ENCODE data around the gene ABLIM1. TPM values are rescaled to one million over a fixed set of nuclear protein-coding genes. Genes with fewer than 3 reads are reported as not detected.

Gene ABLIM1
- total RNA-seq, 2 donors from 2014 or later: 58.7 to 154 TPM

GRCh38 chr10:114684822-114685209 lies 26.7 kb upstream of the ABLIM1 start:
- no peaks in the 10 kb centered on the region for H3K27me3 Mint-ChIP-seq
- no peak overlapping the region for H3K27ac Mint-ChIP-seq
- no peaks in the 10 kb centered on the region for H3K4me1 Mint-ChIP-seq
- H3K9me3 Mint-ChIP-seq: no peaks in the 10 kb centered on the region
- no peaks in the 10 kb centered on the region for H3K36me3 Mint-ChIP-seq (ENCODE audit: low read depth)
- ATAC-seq (replicated peaks): no peak
- no peak overlapping the region for H3K4me3 Mint-ChIP-seq

GRCh38 chr10:114684084-114684821 lies 26.2 kb upstream of the ABLIM1 start:
- Mint-ChIP-seq H3K9me3 (no peaks in the 10 kb centered on the region), H3K4me3 (no peak overlapping the region), H3K27ac (no peak overlapping the region), H3K27me3 (no peaks in the 10 kb centered on the region), H3K36me3 (ENCODE audit: low read depth) (no peaks in the 10 kb centered on the region), H3K4me1 (no peaks in the 10 kb centered on the region)
- ATAC-seq (replicated peaks): no peak

DNA sequence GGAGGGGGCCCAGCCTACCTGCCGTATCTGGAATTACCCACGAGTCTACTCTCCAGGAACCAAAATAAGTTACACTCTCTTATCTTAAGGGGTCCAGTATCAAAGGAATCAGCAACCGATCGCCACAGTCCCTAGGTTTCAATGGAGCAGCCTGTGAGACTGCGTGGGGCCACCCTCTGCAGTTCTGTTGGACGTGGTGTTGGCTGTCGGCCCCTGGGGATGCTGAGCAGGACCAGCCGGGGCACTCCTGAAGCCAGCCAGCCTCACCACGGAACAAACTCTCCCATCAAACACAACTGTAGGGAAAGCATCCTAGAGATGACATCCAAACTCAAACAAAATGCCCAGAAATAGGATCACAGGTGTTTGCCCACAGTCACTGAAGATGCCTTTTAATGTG lies 25.5 kb upstream of the ABLIM1 start:
- no peaks in the 10 kb centered on the region for H3K36me3 Mint-ChIP-seq (ENCODE audit: low read depth)
- peaks cover 3% of the 10 kb centered on the region for H3K27me3 Mint-ChIP-seq
- ATAC-seq (replicated peaks): no peak
- no peaks in the 10 kb centered on the region for H3K9me3 Mint-ChIP-seq
- H3K4me1 Mint-ChIP-seq: peaks cover 4% of the 10 kb centered on the region
- no peak overlapping the region for H3K27ac Mint-ChIP-seq
- H3K4me3 Mint-ChIP-seq: no peak overlapping the region

DNA sequence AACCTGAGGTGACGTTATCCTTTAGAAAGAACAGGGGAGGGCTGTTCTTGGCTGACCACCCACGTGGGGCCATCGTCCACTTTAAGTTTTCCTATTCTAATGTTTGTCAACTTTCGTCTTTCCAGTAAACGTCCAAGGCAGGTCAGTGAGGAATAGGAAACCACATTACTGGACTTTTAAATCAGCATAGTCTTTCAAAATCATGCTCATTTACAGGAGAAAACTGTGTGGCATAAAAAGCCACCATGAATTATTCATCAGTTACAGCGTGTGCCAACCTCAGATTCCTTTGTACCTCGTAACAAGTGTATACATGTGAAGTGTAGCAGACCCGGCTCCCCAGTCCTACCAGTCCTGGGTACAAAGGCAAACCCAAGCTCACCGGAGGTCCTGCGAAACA lies 25.1 kb upstream of the ABLIM1 start:
- H3K36me3 Mint-ChIP-seq (ENCODE audit: low read depth): no peaks in the 10 kb centered on the region
- H3K27me3 Mint-ChIP-seq: peaks cover 3% of the 10 kb centered on the region
- peaks cover 4% of the 10 kb centered on the region for H3K4me1 Mint-ChIP-seq
- ATAC-seq (replicated peaks): no peak
- no peak overlapping the region for H3K27ac Mint-ChIP-seq
- H3K9me3 Mint-ChIP-seq: no peaks in the 10 kb centered on the region
- H3K4me3 Mint-ChIP-seq: no peak overlapping the region

DNA sequence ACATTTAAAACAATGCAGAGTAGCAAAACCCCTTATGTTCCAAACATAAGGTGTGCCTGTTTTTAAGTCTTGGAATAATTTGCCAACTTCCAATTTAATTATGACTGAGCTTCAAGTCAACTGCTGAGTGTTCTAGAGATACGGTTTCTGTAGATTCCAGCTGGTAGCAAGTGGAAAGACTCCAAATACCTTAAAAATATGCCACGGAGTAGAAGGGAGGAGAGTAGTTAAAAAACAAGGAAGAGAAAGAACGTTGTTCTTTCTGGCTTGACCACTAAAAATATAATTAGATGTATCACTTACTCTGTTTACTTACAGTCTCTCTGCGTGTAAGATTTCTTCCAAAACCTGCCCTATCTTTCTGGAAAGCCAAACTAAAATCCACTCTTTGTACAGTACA lies 24.5 kb upstream of the ABLIM1 start:
- ATAC-seq (replicated peaks): no peak

GRCh38 chr10:114682121-114682520 lies 24.0 kb upstream of the ABLIM1 start:
- Mint-ChIP-seq H3K27ac (no peak overlapping the region), H3K27me3 (peaks cover 3% of the 10 kb centered on the region), H3K36me3 (ENCODE audit: low read depth) (no peaks in the 10 kb centered on the region), H3K4me1 (peaks cover 4% of the 10 kb centered on the region), H3K9me3 (no peaks in the 10 kb centered on the region), H3K4me3 (no peak overlapping the region)
- no peak for ATAC-seq (replicated peaks)

More for the DNA sequence above, 24.5 kb upstream of the ABLIM1 start:
- peaks cover 3% of the 10 kb centered on the region for H3K27me3 Mint-ChIP-seq
- no peaks in the 10 kb centered on the region for H3K9me3 Mint-ChIP-seq
- H3K27ac Mint-ChIP-seq: no peak overlapping the region
- H3K4me1 Mint-ChIP-seq: peaks cover 4% of the 10 kb centered on the region
- no peaks in the 10 kb centered on the region for H3K36me3 Mint-ChIP-seq (ENCODE audit: low read depth)
- H3K4me3 Mint-ChIP-seq: no peak overlapping the region

- Mint-ChIP-seq H3K36me3 (ENCODE audit: low read depth) (no peaks in the 10 kb centered on the region), H3K4me3 (no peak overlapping the region), H3K27ac (no peak overlapping the region), H3K4me1 (peaks cover 4% of the 10 kb centered on the region), H3K9me3 (no peaks in the 10 kb centered on the region), H3K27me3 (peaks cover 3% of the 10 kb centered on the region)
- no peak for ATAC-seq (replicated peaks)
Observed at GRCh38 chr10:114681542-114681941, 23.5 kb upstream of the ABLIM1 start.

DNA sequence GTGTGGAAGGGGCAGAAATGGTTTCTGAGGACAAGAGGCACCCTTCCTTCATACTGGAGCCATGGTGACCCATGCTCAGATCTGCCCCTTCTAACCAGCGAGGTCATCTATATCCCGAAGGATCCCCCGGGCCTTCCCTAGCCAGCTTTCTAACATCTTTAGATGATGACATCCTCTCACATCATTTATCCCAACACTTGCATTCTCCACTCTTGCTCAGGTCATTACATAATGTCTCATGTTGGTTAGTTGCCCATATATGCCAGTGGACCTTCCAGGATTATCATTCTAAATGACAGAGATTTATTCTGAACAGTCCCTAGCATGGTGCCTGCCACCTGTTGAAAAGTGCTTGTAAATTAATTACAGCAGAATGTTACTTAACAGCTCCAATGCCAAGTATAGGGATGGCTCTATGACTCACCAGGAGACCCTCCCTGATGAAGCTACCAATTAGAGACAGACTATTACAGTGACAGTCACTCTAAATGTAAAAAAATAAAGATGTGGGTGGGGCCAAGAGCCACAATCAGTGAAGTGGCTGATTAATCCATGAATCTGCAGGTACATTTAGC lies 22.6 kb upstream of the ABLIM1 start:
- Mint-ChIP-seq H3K27me3 (peaks cover 3% of the 10 kb centered on the region), H3K9me3 (no peaks in the 10 kb centered on the region), H3K27ac (no peak overlapping the region), H3K36me3 (ENCODE audit: low read depth) (no peaks in the 10 kb centered on the region), H3K4me3 (no peak overlapping the region), H3K4me1 (peaks cover 4% of the 10 kb centered on the region)
- ATAC-seq (replicated peaks): no peak

- Mint-ChIP-seq H3K9me3 (no peaks in the 10 kb centered on the region), H3K4me3 (no peak overlapping the region), H3K27me3 (peaks cover 3% of the 10 kb centered on the region), H3K4me1 (peaks cover 4% of the 10 kb centered on the region), H3K36me3 (ENCODE audit: low read depth) (no peaks in the 10 kb centered on the region), H3K27ac (no peak overlapping the region)
- no peak for ATAC-seq (replicated peaks)
Observed at GRCh38 chr10:114679552-114679951, 21.5 kb upstream of the ABLIM1 start.

GRCh38 chr10:114678820-114679219 lies 20.7 kb upstream of the ABLIM1 start:
- Mint-ChIP-seq H3K4me3 (no peak overlapping the region), H3K4me1 (peaks cover 4% of the 10 kb centered on the region), H3K27ac (no peak overlapping the region), H3K27me3 (peaks cover 3% of the 10 kb centered on the region), H3K36me3 (ENCODE audit: low read depth) (no peaks in the 10 kb centered on the region), H3K9me3 (no peaks in the 10 kb centered on the region)
- no peak for ATAC-seq (replicated peaks)

- no peaks in the 10 kb centered on the region for H3K36me3 Mint-ChIP-seq (ENCODE audit: low read depth)
- H3K27ac Mint-ChIP-seq: no peak overlapping the region
- no peaks in the 10 kb centered on the region for H3K9me3 Mint-ChIP-seq
- H3K4me1 Mint-ChIP-seq: peaks cover 4% of the 10 kb centered on the region
- ATAC-seq (replicated peaks): no peak
- no peak overlapping the region for H3K4me3 Mint-ChIP-seq
- H3K27me3 Mint-ChIP-seq: peaks cover 3% of the 10 kb centered on the region
Observed at GRCh38 chr10:114678336-114678735, 20.3 kb upstream of the ABLIM1 start.

DNA sequence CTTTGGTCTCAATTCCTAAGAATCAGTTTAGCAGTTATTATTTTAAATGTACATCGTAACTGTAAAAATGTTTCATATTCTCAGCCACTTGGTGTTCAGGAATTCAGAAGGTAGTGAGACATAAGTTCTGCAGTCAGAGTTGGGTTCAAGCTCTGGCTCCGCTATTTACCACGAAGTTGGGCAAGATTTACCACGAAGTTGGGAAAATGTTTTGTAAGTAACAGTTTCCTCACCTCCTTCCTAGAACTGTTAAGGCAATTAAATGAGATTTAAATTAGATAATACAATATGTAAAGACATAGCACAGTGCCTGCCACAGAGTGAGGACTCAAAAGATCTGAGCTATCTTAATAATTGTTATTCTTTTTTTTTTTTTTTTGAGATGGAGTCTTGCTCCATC lies 16.3 kb upstream of the ABLIM1 start:
- no peaks in the 10 kb centered on the region for H3K36me3 Mint-ChIP-seq (ENCODE audit: low read depth)
- H3K4me1 Mint-ChIP-seq: peaks cover 4% of the 10 kb centered on the region
- ATAC-seq (replicated peaks): no peak
- H3K27me3 Mint-ChIP-seq: peaks cover 3% of the 10 kb centered on the region
- no peak overlapping the region for H3K27ac Mint-ChIP-seq
- no peaks in the 10 kb centered on the region for H3K9me3 Mint-ChIP-seq
- no peak overlapping the region for H3K4me3 Mint-ChIP-seq

- Mint-ChIP-seq H3K4me1 (no peaks in the 10 kb centered on the region), H3K9me3 (no peaks in the 10 kb centered on the region), H3K27me3 (no peaks in the 10 kb centered on the region), H3K36me3 (ENCODE audit: low read depth) (no peaks in the 10 kb centered on the region), H3K4me3 (no peak overlapping the region), H3K27ac (no peak overlapping the region)
- ATAC-seq (replicated peaks): no peak
Observed at GRCh38 chr10:114669648-114670047, 11.6 kb upstream of the ABLIM1 start.

DNA sequence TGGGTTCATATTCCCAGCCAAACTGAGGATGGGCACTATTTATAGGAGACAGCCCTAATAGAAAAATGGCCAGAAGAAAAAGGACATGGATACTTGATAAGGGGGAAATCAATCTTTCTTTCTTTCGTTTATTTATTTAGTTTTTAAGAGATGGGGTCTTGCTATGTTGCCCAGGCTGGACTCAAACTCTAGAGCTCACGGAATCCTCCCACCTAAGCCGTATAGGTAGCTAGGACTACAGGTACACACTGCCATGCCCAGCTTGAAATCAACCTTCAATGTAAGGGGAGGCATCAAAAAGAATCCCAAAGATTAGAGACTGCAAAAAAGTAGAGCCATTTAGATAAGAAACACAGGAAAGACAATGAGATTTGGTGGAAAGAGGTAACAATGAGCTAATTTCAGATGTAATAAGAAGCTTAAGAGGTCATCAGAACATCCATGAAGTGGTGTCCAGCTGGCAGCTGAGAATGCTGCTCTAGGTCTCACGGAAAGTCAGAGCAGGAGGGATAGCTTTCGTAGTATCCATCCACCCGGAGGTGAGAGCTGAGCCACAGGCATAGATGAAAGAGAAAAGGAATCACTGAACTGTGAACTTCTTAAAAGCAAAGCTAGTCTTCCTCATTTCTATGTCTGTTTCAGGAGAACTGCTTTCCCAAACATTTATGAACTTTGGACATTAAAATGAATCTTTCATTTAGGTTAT lies 10.5 kb upstream of the ABLIM1 start:
- H3K36me3 Mint-ChIP-seq (ENCODE audit: low read depth): no peaks in the 10 kb centered on the region
- no peak for ATAC-seq (replicated peaks)
- H3K27ac Mint-ChIP-seq: no peak overlapping the region
- H3K27me3 Mint-ChIP-seq: no peaks in the 10 kb centered on the region
- H3K9me3 Mint-ChIP-seq: no peaks in the 10 kb centered on the region
- no peaks in the 10 kb centered on the region for H3K4me1 Mint-ChIP-seq
- no peak overlapping the region for H3K4me3 Mint-ChIP-seq

DNA sequence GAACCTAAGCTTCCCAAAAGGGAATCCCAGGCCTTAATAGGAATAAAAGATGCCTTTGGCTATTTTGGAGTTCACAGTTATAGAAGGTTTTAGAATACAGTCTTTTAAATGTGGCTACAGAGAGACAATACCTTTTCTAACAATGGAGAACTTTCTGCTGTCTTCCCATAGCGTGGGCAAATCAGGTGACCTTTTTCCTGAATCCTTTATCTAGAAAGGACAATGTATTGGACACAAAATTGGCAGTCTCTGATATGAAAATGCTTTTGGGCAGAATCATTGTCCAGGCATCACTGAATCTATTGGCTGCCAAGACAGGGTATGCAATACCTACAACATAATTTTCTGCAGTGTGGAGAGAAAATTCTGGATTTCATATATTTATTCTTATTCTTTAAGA lies 7.8 kb upstream of the ABLIM1 start:
- no peak overlapping the region for H3K27ac Mint-ChIP-seq
- H3K9me3 Mint-ChIP-seq: no peaks in the 10 kb centered on the region
- H3K4me1 Mint-ChIP-seq: no peaks in the 10 kb centered on the region
- no peak overlapping the region for H3K4me3 Mint-ChIP-seq
- ATAC-seq (replicated peaks): no peak
- no peaks in the 10 kb centered on the region for H3K27me3 Mint-ChIP-seq
- H3K36me3 Mint-ChIP-seq (ENCODE audit: low read depth): no peaks in the 10 kb centered on the region
